Muscle layer of duodenum (tissue), 2 donors: ENCODE results near the gene FAT2.

Source experiments
- H3K27ac ChIP-seq: one replicate; pipeline ENCODE4 v1.7.0; 2013; ENCODE audit warnings: mild to moderate bottlenecking, low read length
- H3K27me3 ChIP-seq: one replicate; pipeline ENCODE4 v1.7.0; 2013; ENCODE audit warnings: low read depth, mild to moderate bottlenecking, control low read depth, low read length
- H3K36me3 ChIP-seq, 2 donors: one replicate each; pipeline ENCODE4 v1.7.0; 2013; ENCODE audit warnings: low read length in 2 of 2, control low read depth in 1 of 2, mild to moderate bottlenecking in 1 of 2; ENCODE audit not compliant: insufficient read depth in 2 of 2, control insufficient read depth in 1 of 2
- H3K4me1 ChIP-seq, 2 donors: one replicate each; pipeline ENCODE4 v1.7.0; 2013; ENCODE audit warnings: low read length in 2 of 2, mild to moderate bottlenecking in 2 of 2, control low read depth in 1 of 2, moderate library complexity in 1 of 2; ENCODE audit not compliant: insufficient read depth in 2 of 2, control insufficient read depth in 1 of 2
- H3K4me3 ChIP-seq, 2 donors: one replicate each; pipeline ENCODE4 v1.7.0; 2013; ENCODE audit warnings: low read length in 2 of 2, low read depth in 1 of 2, mild to moderate bottlenecking in 1 of 2
- H3K9me3 ChIP-seq, 2 donors: one replicate each; pipeline ENCODE4 v1.7.0; 2013; ENCODE audit warnings: low read length in 2 of 2, control low read depth in 1 of 2, mild to moderate bottlenecking in 1 of 2; ENCODE audit not compliant: control insufficient read depth in 1 of 2
- donor health status: healthy.

The FAT2 gene

GRCh38 chr5:151578326-151579025, 12.7 kb downstream of the FAT2 start:
- Histone ChIP-seq H3K4me1 (no peaks in the 10 kb centered on the region), H3K9me3 (no peaks in the 10 kb centered on the region), H3K27me3 (no peaks in the 10 kb centered on the region), H3K4me3 (no peak overlapping the region), H3K27ac (no peak overlapping the region), H3K36me3 (no peaks in the 10 kb centered on the region)

DNA sequence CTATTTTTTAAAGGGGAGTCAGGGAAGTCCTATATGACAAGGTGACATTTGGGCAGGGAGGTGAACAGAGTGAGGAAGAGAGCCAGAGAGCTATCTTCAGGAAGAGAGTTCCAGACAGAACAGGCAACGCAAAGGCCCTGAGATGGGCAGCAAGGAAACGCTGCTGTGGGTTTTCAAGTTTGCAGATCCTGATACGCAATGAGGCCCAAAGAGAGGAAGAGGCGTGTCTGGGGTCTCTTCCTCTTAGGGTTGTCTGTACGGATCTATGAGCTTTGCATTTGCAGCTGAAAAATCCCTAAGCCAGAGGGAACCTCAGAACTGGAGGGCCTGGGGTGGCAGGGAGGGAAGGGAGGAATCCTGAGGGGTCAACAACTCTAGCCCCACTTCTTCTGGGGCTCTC, 13.6 kb downstream of the FAT2 start:
- no peaks in the 10 kb centered on the region for H3K36me3 ChIP-seq
- no peak overlapping the region for H3K27ac ChIP-seq

GRCh38 chr5:151574444-151574996, 16.6 kb downstream of the FAT2 start:
- peaks cover 0 to 5% of the 10 kb centered on the region in 2 donors for H3K4me1 ChIP-seq
- H3K27me3 ChIP-seq: no peaks in the 10 kb centered on the region
- H3K4me3 ChIP-seq: no peak overlapping the region
- no peaks in the 10 kb centered on the region for H3K36me3 ChIP-seq
- H3K27ac ChIP-seq: no peak overlapping the region
- no peaks in the 10 kb centered on the region for H3K9me3 ChIP-seq

More for the DNA sequence above, 13.6 kb downstream of the FAT2 start:
- Histone ChIP-seq H3K4me1 (no peaks in the 10 kb centered on the region), H3K27me3 (no peaks in the 10 kb centered on the region), H3K4me3 (no peak overlapping the region), H3K9me3 (no peaks in the 10 kb centered on the region)

GRCh38 chr5:151572657-151573368, 18.3 kb downstream of the FAT2 start:
- H3K4me1 ChIP-seq: peaks cover 0 to 5% of the 10 kb centered on the region in 2 donors
- H3K9me3 ChIP-seq: no peaks in the 10 kb centered on the region
- H3K36me3 ChIP-seq: no peaks in the 10 kb centered on the region
- H3K27me3 ChIP-seq: no peaks in the 10 kb centered on the region
- no peak overlapping the region for H3K4me3 ChIP-seq
- no peak overlapping the region for H3K27ac ChIP-seq

- Histone ChIP-seq H3K36me3 (no peaks in the 10 kb centered on the region), H3K27ac (no peak overlapping the region), H3K4me3 (no peak overlapping the region), H3K9me3 (no peaks in the 10 kb centered on the region), H3K4me1 (peaks cover 0 to 5% of the 10 kb centered on the region in 2 donors), H3K27me3 (no peaks in the 10 kb centered on the region)
These were observed 19.6 kb downstream of the FAT2 start for GRCh38 chr5:151571270-151572173.

- H3K9me3 ChIP-seq: no peaks in the 10 kb centered on the region
- peaks cover 0 to 5% of the 10 kb centered on the region in 2 donors for H3K4me1 ChIP-seq
- H3K27ac ChIP-seq: no peak overlapping the region
- H3K4me3 ChIP-seq: no peak overlapping the region
- no peaks in the 10 kb centered on the region for H3K36me3 ChIP-seq
- H3K27me3 ChIP-seq: no peaks in the 10 kb centered on the region
These were observed 20.4 kb downstream of the FAT2 start for GRCh38 chr5:151570512-151571269.

- Histone ChIP-seq H3K9me3 (no peaks in the 10 kb centered on the region), H3K4me1 (peaks cover 0 to 5% of the 10 kb centered on the region in 2 donors), H3K27me3 (no peaks in the 10 kb centered on the region), H3K27ac (no peak overlapping the region), H3K36me3 (no peaks in the 10 kb centered on the region), H3K4me3 (no peak overlapping the region)
These were observed 21.1 kb downstream of the FAT2 start for GRCh38 chr5:151570058-151570457.

GRCh38 chr5:151569132-151570046, 21.7 kb downstream of the FAT2 start:
- no peak overlapping the region for H3K27ac ChIP-seq
- no peaks in the 10 kb centered on the region for H3K36me3 ChIP-seq

DNA sequence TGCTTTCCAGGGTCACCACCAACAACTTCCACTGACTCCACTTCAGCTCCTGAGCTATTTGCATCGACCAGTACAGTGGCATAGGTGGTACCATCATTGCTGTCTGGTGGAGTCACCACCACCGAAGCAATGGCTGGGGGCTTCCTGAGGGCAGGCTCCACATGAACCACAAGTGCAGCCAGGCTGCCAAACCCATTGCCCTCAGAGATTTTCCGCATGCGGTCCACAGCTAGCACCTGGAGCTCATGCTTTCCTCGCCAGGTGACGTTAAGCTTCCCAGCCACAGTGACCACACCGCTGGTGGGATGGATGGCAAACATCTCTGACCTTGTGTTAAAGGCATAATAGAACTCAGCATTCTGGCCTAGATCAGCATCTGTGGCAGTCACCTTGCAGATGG, 23.1 kb downstream of the FAT2 start:
- H3K27me3 ChIP-seq: no peaks in the 10 kb centered on the region
- H3K9me3 ChIP-seq: no peaks in the 10 kb centered on the region
- H3K4me3 ChIP-seq: no peak overlapping the region
- H3K4me1 ChIP-seq: peaks cover 0 to 5% of the 10 kb centered on the region in 2 donors
- H3K27ac ChIP-seq: no peak overlapping the region
- no peaks in the 10 kb centered on the region for H3K36me3 ChIP-seq

More at GRCh38 chr5:151569132-151570046, 21.7 kb downstream of the FAT2 start:
- H3K27me3 ChIP-seq: no peaks in the 10 kb centered on the region
- H3K9me3 ChIP-seq: no peaks in the 10 kb centered on the region
- H3K4me3 ChIP-seq: no peak overlapping the region
- H3K4me1 ChIP-seq: peaks cover 0 to 5% of the 10 kb centered on the region in 2 donors

DNA sequence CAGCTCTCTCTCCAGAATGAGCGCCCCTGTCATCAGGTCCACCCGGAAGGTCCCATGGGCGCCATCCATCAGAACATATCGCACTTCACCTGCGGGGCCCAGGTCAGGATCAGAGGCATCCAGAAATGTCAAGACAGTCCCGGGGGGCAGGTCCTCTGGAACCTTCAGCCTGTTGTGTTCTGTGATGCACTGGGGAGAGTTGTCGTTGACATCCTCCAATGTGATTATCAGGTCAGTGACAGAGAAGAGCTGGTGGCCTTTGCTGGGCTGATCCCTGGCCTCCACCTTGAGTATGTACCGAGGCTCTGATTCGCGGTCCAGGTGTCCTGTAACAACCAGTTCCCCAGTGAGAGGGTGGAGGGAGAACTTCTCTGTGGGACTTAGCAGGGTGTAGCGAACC, 25.2 kb downstream of the FAT2 start:
- H3K27ac ChIP-seq: no peak overlapping the region

More for the DNA sequence above, 25.2 kb downstream of the FAT2 start:
- Histone ChIP-seq H3K27me3 (no peaks in the 10 kb centered on the region), H3K4me3 (no peak overlapping the region), H3K4me1 (peaks cover 0 to 5% of the 10 kb centered on the region in 2 donors), H3K36me3 (no peaks in the 10 kb centered on the region), H3K9me3 (no peaks in the 10 kb centered on the region)
